ENCODE data around the gene PCF11. TPM values are rescaled to one million over a fixed set of nuclear protein-coding genes. Genes with fewer than 3 reads are reported as not detected.

The PCF11 gene
- total RNA-seq, 2 experiments from 2014 or later, result 80.1 to 98.8 TPM

DNA sequence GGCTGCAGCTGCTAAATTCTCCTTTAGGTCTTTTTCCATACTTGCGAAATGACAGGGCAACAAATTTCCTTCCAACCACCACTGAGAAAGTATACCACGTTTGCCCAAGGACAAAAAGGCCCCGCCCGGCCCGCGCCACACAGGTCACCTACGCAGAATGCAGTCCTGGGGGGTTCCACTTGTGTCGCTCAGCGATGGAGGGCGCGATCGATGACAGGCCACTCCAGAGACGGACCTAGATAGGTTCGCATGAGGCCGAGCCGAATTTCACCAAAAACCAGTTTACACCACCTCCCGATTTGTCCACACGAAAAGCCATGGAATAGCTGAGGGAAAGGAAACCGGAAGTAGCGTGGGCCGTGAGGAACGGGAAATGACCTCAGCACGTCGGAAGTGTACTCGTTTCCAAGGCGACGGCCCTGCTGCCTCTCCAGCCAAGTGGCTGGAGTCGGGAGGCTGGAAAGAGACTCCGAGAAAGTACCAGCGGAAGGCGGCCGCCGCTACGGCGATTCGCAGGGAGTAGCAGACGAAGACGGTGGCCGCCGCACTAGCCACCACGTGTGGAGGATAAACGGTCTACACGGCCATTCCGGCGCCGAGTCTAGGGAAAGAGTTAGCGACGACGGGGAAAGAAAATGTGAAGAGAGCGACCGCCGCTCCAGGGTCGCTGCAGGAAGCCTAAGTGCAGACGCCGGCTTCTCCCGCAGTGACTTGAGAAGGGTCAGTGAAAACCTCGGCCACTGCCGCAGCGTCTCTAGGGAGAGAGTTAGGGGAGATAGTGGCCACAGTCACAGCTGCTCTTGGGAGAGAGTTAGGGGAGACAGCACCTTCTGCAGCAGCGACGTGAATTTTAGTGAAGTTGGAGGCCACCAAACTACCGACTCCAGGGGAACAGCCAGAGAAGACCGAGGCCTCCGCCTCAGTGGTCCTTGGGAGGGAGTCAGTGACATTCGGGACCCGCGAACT is 36.7 kb downstream of the PCF11 start, which contains the start of gene ANKRD42:
Gene ANKRD42, plus strand, starts transcription at position 398 of the 966 bp plus-strand sequence. CDS start 959 bp downstream, outside the sequence.
- peak within 1 kb of the TSS; percentile 92 for H3K4me2 ChIP-seq (ENCODE audit: low read length)
- ChIA-PET POLR2A (interaction anchor here (1.0 kb wide), 1 partner anchor 10 kb away, joined by 3 read pairs; no protein-coding TSS in a partner anchor), CTCF (ENCODE audit: unreplicated experiment) (no interaction called here)
- intact Hi-C loops (cut with micrococcal nuclease; ENCODE audit: unreplicated experiment), result loop anchor here (1.0 to 10.0 kb wide), 3 partner anchors 33 to 289 kb away; partner anchors contain the start of genes DDIAS and PRCP
- H3K4me1 ChIP-seq (ENCODE audit: insufficient read depth, low read length, poor library complexity, severe bottlenecking), result peaks cover 18% of the 10 kb centered on the region
- H3K4me3 ChIP-seq (ENCODE audit: low read depth, low read length, poor library complexity, severe bottlenecking), result peak within 1 kb of the TSS; percentile 80
- peaks cover 26% of the 10 kb centered on the region for H3K36me3 ChIP-seq (ENCODE audit: insufficient read depth, low read length)
- TSS peak; percentile 85 for BruUV-seq (replicated peaks)
- no peaks in the 10 kb centered on the region for H4K20me1 ChIP-seq (ENCODE audit: insufficient read depth, low read length)
- H3K27ac ChIP-seq (ENCODE audit: low read depth, low read length, poor library complexity, severe bottlenecking), result peak within 1 kb of the TSS; percentile 34
- TF ChIP-seq, protein P1, sequence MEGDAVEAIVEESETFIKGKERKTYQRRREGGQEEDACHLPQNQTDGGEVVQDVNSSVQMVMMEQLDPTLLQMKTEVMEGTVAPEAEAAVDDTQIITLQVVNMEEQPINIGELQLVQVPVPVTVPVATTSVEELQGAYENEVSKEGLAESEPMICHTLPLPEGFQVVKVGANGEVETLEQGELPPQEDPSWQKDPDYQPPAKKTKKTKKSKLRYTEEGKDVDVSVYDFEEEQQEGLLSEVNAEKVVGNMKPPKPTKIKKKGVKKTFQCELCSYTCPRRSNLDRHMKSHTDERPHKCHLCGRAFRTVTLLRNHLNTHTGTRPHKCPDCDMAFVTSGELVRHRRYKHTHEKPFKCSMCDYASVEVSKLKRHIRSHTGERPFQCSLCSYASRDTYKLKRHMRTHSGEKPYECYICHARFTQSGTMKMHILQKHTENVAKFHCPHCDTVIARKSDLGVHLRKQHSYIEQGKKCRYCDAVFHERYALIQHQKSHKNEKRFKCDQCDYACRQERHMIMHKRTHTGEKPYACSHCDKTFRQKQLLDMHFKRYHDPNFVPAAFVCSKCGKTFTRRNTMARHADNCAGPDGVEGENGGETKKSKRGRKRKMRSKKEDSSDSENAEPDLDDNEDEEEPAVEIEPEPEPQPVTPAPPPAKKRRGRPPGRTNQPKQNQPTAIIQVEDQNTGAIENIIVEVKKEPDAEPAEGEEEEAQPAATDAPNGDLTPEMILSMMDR (conservative IDR thresholded peaks at IDR 0.05; ENCODE audit: low read length), result peak; percentile 29; the same call in 1 of the 2 replicates
- no peak for TF ChIP-seq EZH2phosphoT487 (IDR thresholded peaks at IDR 0.05; ENCODE audit: borderline replicate concordance, low read depth, low read length)
- H3K79me2 ChIP-seq (ENCODE audit: insufficient read depth, low read depth, low read length), result peaks cover 15% of the 10 kb centered on the region; the same call in 1 of the 2 replicates
- H3K9me2 ChIP-seq (ENCODE audit: insufficient read depth, low read length), result no peaks in the 10 kb centered on the region
- H2AFZ ChIP-seq (ENCODE audit: low read length), result peak within 1 kb of the TSS; percentile 83
- peak; percentile 92 for DNase-seq (ENCODE audit: low spot score)
- no peaks in the 10 kb centered on the region for H3K9me3 ChIP-seq (ENCODE audit: low read length)

DNA sequence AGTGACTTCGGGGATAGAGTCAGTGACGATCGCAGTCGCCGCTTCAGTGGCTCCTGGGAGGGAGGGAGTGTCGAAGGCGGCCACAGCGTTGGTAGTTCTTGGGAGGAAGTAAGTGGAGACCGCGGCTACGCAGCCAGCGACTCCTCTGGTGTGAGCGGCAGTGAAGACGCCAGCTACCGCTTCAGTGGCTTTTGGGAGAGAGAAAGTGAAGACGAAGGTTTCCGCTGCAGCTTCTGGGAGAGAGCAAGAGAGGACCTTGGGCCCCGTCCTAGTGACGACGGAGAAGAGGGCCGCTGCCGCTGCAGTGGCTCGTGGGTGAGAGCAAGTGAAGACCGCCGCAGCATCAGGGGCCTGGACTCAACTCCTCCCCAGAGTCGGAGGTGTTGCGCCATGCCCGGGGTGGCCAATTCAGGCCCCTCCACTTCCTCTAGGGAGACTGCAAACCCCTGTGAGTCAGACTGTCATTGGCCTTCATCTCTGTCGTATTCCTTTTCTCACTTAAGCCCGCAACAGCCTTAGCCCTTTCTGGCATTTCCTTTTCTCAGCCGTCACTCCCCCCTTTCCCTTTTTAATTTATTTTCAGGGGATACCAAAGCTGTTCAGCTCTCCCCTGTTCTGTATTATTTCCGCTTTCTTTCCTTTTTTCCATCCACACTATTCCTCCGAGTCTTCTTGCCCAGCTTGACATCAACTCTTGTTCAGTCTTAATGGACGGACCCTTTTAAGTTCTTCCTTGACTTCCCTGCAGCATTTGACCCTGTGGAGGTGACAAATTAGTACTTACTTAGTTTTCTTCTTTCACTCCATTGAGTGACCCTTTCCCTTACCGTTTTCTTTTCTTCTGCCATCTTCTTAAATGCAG is 37.6 kb downstream of the PCF11 start:
- Histone ChIP-seq H3K4me1 (ENCODE audit: insufficient read depth, low read length, poor library complexity, severe bottlenecking) (peaks cover 18% of the 10 kb centered on the region), H3K36me3 (ENCODE audit: insufficient read depth, low read length) (peaks cover 24% of the 10 kb centered on the region), H3K9me2 (ENCODE audit: insufficient read depth, low read length) (no peaks in the 10 kb centered on the region), H2AFZ (ENCODE audit: low read length) (peak overlapping the region; percentile 83), H3K79me2 (ENCODE audit: insufficient read depth, low read depth, low read length) (peaks cover 15% of the 10 kb centered on the region; the same call in 1 of the 2 replicates), H3K4me3 (ENCODE audit: low read depth, low read length, poor library complexity, severe bottlenecking) (peak overlapping the region; percentile 80), H3K9me3 (ENCODE audit: low read length) (no peaks in the 10 kb centered on the region), H3K4me2 (ENCODE audit: low read length) (peak overlapping the region; percentile 92), H4K20me1 (ENCODE audit: insufficient read depth, low read length) (no peaks in the 10 kb centered on the region), H3K27ac (ENCODE audit: low read depth, low read length, poor library complexity, severe bottlenecking) (no peak overlapping the region)
- ChIA-PET CTCF (ENCODE audit: unreplicated experiment) (no interaction called here), POLR2A (interaction anchor here (0.5 to 1.3 kb wide), 4 partner anchors 16 to 327 kb away, joined by 3 to 5 read pairs (median 3); no protein-coding TSS in a partner anchor)
- BruUV-seq (replicated peaks), result no TSS peak
- peak; percentile 56 for DNase-seq (ENCODE audit: low spot score)
- intact Hi-C loops (cut with micrococcal nuclease; ENCODE audit: unreplicated experiment), result loop anchor here (5.0 to 10.0 kb wide), 2 partner anchors 107 to 290 kb away; partner anchors contain the start of genes DDIAS and PRCP
- no peak for TF ChIP-seq EZH2phosphoT487 (IDR thresholded peaks at IDR 0.05; ENCODE audit: borderline replicate concordance, low read depth, low read length)
- TF ChIP-seq, protein P1 (conservative IDR thresholded peaks at IDR 0.05; ENCODE audit: low read length), result no peak
